Thoracic aorta (tissue), 2 donors: Measurements from ENCODE around the gene P2RX1. TPM values are rescaled to one million over a fixed set of nuclear protein-coding genes. Genes with fewer than 3 reads are reported as not detected.
"Not testable (repeated sequence)": the region's sequence is repeated elsewhere in the genome, so short reads cannot be mapped to it uniquely, and the experiment has no call there.

Source experiments
- ATAC-seq: fragments of 150-250 bp; one replicate; pipeline ENCODE4 v1.8.0; 2017; ENCODE audit warnings: low read depth; ENCODE audit not compliant: insufficient number of reproducible peaks, low FRiP score
- DNase-seq: peaks from one replicate; pipeline ENCODE4 v3.0.0-alpha.2; 2020; ENCODE audit warnings: low spot score
- H3K27ac ChIP-seq, 2 donors: fragments of 200-600 bp; sonication (generic); 1 replicate in 1 of 2; 2 replicates in 1 of 2; pipeline ENCODE4 v1.5.1; 2016; ENCODE audit warnings: mild to moderate bottlenecking in 2 of 2, moderate library complexity in 2 of 2
- H3K27me3 ChIP-seq: fragments of 200-600 bp; sonication (generic); replicated peaks from 2 replicates; pipeline ENCODE4 v1.6.0; 2016; ENCODE audit warnings: mild to moderate bottlenecking; ENCODE audit not compliant: insufficient read depth
- H3K36me3 ChIP-seq: fragments of 200-600 bp; sonication (generic); one replicate; pipeline ENCODE4 v1.5.1; 2016
- H3K4me1 ChIP-seq, 2 donors: fragments of 200-600 bp; sonication (generic); 1 replicate in 1 of 2; 2 replicates in 1 of 2; pipeline versions ENCODE4 v1.5.1 to v1.6.0; 2016; ENCODE audit warnings: low read depth in 2 of 2, mild to moderate bottlenecking in 1 of 2; ENCODE audit not compliant: control insufficient read depth in 1 of 2
- H3K4me3 ChIP-seq: fragments of 200-600 bp; sonication (generic); 2 replicates; pipeline ENCODE4 v1.5.1; 2016; ENCODE audit warnings: mild to moderate bottlenecking
- H3K9me3 ChIP-seq: fragments of 200-600 bp; sonication (generic); 2 replicates; pipeline ENCODE4 v1.5.1; 2016
- total RNA-seq, 2 donors: library from RNA; depleted of rRNA; stranded (reverse); fragments of >200 nt; gene quantifications; one replicate each; pipeline versions ENCODE4 v1.1.0 to v1.2.3, GENCODE V29; 2016
- TF ChIP-seq, protein P1 (sequence below): fragments of 200-600 bp; sonication (generic); IDR thresholded peaks from one replicate; pipeline ENCODE4 v1.5.1; 2019; ENCODE audit warnings: antibody characterized with exemption

P2RX1 gene
- total RNA-seq, 2 donors from 2014 or later, result 0.63 to 7.3 TPM

DNA sequence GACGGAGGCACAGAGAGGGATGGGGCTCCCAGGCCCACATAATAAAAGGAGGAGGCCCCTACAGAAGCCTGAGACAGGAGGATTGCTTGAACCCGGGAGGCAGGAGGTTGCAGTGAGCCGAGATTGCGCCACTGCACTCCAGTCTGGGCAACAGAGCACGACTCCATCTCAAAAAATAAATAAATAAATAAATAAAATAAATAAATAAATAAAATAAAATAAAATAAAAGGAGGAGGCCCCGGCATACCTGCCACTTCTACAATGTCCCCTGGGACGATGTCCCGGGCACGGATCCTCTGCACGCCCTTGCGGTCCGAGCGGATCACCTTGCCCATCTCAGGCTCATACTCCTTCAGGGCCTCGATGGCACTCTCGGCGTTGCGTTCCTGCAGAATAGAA, 34.7 kb upstream of the P2RX1 start:
- Histone ChIP-seq H3K27me3 (no peaks in the 10 kb centered on the region), H3K27ac (no peak overlapping the region), H3K4me1 (peaks cover 0 to 9% of the 10 kb centered on the region in 2 donors), H3K9me3 (no peaks in the 10 kb centered on the region), H3K36me3 (peaks cover 12% of the 10 kb centered on the region), H3K4me3 (no peak overlapping the region)
- TF ChIP-seq, protein P1, sequence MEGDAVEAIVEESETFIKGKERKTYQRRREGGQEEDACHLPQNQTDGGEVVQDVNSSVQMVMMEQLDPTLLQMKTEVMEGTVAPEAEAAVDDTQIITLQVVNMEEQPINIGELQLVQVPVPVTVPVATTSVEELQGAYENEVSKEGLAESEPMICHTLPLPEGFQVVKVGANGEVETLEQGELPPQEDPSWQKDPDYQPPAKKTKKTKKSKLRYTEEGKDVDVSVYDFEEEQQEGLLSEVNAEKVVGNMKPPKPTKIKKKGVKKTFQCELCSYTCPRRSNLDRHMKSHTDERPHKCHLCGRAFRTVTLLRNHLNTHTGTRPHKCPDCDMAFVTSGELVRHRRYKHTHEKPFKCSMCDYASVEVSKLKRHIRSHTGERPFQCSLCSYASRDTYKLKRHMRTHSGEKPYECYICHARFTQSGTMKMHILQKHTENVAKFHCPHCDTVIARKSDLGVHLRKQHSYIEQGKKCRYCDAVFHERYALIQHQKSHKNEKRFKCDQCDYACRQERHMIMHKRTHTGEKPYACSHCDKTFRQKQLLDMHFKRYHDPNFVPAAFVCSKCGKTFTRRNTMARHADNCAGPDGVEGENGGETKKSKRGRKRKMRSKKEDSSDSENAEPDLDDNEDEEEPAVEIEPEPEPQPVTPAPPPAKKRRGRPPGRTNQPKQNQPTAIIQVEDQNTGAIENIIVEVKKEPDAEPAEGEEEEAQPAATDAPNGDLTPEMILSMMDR, result no peak
- ATAC-seq (no peak), DNase-seq (no peak)

DNA sequence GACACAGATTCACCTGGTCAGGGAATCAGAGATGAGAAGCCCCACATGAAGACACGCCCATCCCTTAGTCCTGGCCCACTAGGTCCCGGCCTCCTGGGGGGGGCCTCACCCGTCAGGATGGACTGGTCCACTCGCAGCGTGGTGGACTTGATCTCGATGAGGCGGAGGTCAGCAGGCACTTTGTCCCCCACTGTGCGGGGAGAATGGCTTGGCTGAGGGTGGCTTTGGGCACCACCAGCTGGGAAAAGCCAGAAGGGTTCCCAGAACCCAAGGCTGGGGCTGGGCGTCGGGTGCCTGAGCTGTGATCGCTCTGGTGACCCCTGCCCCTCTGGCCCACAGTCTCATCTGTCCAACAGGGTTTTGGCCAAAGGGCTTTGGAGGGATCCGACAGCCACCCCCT, 34.3 kb upstream of the P2RX1 start:
- TF ChIP-seq, protein P1, result no peak
- peaks cover 0 to 9% of the 10 kb centered on the region in 2 donors for H3K4me1 ChIP-seq
- DNase-seq, result no peak
- no peaks in the 10 kb centered on the region for H3K9me3 ChIP-seq
- peaks cover 12% of the 10 kb centered on the region for H3K36me3 ChIP-seq
- no peak overlapping the region for H3K27ac ChIP-seq
- H3K27me3 ChIP-seq, result no peaks in the 10 kb centered on the region
- no peak for ATAC-seq
- H3K4me3 ChIP-seq, result no peak overlapping the region

DNA sequence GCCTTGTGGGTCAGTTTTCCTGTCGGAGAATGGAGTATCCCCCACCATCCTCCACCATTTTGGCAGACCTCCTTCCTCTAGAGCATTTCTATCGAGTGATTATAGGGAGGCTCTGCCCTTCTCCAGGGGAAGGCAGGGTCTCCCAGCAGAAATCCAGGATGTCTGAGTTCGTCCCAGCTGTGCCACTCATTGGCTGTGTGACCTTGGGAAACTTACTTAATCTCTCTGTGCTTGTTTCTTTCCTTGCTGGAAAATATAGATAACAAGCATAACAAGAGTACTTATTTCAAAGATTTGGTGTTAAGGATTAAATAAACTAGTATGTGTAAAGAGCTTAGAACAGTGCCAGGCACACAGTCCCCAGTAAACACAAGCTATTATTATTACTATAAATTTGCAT, 33.2 kb upstream of the P2RX1 start:
- H3K27ac ChIP-seq, result no peak overlapping the region
- ATAC-seq, result no peak
- no peak for DNase-seq
- TF ChIP-seq, protein P1, result no peak
- H3K27me3 ChIP-seq, result no peaks in the 10 kb centered on the region
- peaks cover 12% of the 10 kb centered on the region for H3K36me3 ChIP-seq
- H3K4me1 ChIP-seq, result no peaks in the 10 kb centered on the region
- H3K9me3 ChIP-seq, result no peaks in the 10 kb centered on the region
- H3K4me3 ChIP-seq, result no peak overlapping the region

- H3K27me3 ChIP-seq, H3K4me1 ChIP-seq, DNase-seq, H3K4me3 ChIP-seq, H3K27ac ChIP-seq, ATAC-seq, H3K9me3 ChIP-seq: not testable (repeated sequence)
- peaks cover 12% of the 10 kb centered on the region for H3K36me3 ChIP-seq
Observed at GRCh38 chr17:3948551-3948950, 32.3 kb upstream of the P2RX1 start.

GRCh38 chr17:3947318-3947810, 31.1 kb upstream of the P2RX1 start:
- DNase-seq (no peak), ATAC-seq (no peak)
- no peaks in the 10 kb centered on the region for H3K4me1 ChIP-seq
- no peaks in the 10 kb centered on the region for H3K9me3 ChIP-seq
- peaks cover 12% of the 10 kb centered on the region for H3K36me3 ChIP-seq
- TF ChIP-seq, protein P1, result no peak
- no peak overlapping the region for H3K27ac ChIP-seq
- no peak overlapping the region for H3K4me3 ChIP-seq
- no peaks in the 10 kb centered on the region for H3K27me3 ChIP-seq

DNA sequence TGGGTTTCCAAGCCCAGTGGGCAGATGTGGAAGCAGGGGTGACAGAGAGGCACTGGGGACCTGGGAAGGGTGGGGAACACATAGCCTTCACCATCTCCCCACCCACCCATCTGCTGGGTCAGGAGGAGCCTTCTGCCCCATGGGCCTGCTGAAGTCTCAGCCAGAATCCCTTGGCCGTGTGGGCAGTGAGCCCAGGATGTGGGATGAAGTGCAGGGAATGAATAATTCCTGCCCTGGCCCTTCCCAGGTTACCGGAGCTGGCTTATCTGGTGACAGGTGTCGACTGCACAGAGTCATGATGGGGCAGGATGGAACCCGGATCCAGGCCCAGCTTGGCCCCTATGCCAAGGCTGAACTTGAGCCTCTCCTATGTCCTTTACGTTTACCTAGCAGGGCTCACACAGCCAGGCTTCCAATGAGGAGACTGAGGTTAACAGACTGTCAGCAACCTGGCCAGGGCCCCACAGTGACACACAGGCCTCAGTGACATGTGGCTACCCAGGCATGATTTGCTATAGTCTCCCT, 30.5 kb upstream of the P2RX1 start:
- Histone ChIP-seq H3K4me3 (no peak overlapping the region), H3K4me1 (no peaks in the 10 kb centered on the region), H3K36me3 (peaks cover 16% of the 10 kb centered on the region), H3K9me3 (no peaks in the 10 kb centered on the region), H3K27ac (no peak overlapping the region), H3K27me3 (no peaks in the 10 kb centered on the region)
- TF ChIP-seq, protein P1, result no peak
- no peak for ATAC-seq
- DNase-seq, result no peak
